Measurements from ENCODE around the gene BCL3.

Gene BCL3

GRCh38 chr19:44742330-44743061 lies 6.0 kb upstream of the BCL3 start:
- DNase-seq (ENCODE audit: low read depth) = no peak

GRCh38 chr19:44744871-44745332 lies 3.6 kb upstream of the BCL3 start:
- DNase-seq (ENCODE audit: low read depth) = no peak

DNA sequence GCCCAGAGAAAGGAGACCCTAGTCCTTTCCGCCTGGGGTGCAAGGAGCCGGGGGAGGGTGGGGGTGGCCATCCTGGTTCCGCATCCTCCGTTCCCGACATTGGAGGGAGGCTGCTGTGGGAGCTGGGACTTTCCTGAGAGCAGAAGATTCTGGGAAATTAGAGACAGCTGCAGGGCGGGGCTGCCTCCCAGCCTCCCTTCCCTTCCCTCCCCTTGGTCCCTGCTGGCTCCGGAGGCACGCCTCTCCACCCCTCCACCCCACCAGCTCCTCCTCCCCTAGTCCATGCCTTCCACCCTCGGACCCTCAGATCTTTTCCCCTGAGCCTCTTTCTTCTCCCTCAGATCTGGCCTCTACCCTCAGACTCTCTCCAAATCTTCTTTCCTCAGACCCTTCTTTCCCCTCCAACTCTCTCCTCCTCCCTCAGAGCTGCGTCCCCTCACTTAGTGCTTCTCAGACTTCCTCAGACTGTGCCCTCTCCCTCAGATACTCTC lies 3.1 kb upstream of the BCL3 start:
- DNase-seq (ENCODE audit: low read depth) = no peak

GRCh38 chr19:44745887-44746600 lies 2.5 kb upstream of the BCL3 start:
- no peak for DNase-seq (ENCODE audit: low read depth)

DNA sequence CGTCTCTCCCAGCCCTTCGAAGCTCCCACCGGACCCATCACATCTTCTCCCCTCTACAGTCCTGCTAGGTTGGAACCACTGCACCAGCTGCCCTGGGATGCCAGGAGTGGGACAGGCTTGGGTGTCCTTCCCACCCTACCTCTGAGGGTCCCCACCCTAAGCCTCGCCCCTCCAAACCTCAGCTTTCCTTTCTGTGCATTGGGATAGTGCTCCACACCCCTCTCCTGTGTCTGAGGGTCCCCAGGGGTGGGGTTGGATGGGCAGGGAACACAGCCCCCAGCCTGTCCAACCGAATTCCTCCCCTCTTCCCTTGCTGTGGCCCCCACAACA lies 1.9 kb upstream of the BCL3 start:
- DNase-seq (ENCODE audit: low read depth) = no peak

- peak; percentile 86 for DNase-seq (ENCODE audit: low read depth)
These were observed 1.4 kb upstream of the BCL3 start for GRCh38 chr19:44746946-44747738.

DNA sequence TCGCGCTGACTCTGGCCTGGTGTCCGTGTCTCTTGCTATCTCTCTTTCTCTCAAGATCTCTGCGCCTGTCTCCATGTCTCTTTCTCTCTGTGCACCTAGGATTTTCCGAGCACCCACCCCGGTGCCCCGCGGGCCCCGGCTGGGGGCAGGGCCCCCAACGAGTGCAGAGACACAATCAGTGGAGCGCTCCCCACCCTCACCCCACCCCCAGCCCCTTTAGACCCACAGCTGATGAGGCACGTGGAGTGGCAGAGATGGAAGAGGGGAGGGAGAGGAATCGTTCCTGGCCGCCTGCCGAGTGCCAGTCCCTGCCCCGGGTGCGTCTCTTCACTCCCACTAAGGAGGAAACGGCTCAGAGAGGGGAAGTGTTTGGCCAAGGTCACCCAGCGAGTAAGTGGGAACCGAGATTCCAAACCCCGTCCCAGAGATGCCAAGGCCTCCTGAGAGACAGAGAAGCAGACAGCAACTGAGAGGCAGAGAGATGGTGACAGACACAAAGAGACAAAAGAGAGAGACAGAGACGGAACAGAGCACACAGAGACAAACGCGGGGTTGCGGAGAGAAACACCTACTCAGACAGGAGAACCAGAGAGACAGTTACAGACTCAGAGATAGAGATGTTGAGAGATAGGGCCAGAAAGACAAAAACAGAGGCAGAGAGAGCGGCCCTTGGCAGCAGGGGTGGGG lies 626 bp upstream of the BCL3 start:
- DNase-seq (ENCODE audit: low read depth) = no peak

GRCh38 chr19:44749292-44749691 lies 784 bp downstream of the BCL3 start:
- DNase-seq (ENCODE audit: low read depth) = no peak

DNA sequence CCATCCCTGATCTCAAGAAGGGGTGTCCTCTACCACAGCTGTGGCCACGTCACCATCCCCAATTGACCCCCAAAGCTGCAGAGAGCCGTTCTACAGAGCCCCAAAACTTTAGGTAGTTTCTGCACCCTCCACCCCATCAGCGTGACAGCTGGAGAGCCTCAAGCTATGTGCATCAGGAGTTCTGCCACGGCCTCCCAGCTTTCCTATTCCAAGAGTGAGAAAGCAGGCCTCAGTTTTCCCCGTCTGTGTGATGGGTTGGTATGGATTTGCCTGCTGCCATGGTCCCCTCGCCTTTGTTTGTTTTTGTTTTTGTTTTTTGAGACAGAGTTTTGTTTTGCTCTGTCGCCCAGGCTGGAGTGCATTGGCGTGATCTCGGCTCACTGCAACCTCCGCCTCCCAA lies 1.5 kb downstream of the BCL3 start:
- no peak for DNase-seq (ENCODE audit: low read depth)

GRCh38 chr19:44752123-44752815 lies 3.8 kb downstream of the BCL3 start:
- DNase-seq (ENCODE audit: low read depth) = no peak

DNA sequence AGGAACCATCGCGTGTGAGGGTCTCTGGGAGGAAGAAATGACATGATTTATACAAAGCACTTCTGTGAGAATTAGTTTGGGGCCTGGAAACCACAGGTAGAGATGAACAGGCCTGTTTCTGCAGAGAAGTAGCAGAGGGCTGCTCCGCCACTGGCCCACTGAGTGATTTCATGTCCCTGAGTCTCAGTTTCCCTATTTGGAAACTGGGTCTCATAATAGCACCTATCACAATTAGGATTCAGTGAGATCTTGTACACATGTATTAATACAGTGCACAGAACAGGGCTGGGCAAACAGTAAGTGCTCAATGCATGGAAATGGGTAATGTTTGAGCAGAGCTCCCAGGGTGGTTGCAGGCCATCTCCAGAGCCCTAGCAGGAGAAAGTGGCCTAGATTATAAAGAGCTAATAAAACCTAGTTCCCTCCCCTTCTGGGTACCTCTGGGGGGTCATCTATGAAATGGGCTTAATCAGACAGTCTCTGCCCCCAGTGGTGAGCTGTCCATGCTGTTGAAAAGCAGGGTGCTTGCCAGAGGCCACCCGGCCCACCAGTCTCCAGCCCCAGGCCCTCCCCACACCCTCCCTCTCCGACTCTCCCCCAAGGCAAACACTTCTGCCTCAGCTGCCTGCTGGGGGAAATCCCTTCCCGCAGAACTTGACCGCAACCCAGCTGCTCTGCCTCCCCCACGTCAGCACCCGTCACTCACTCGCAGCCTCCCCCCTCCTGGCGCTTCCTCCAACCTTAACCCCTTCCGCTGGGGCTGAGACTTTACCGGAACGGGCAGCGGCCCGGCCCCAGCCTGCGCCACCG lies 4.5 kb downstream of the BCL3 start:
- DNase-seq (ENCODE audit: low read depth) = peak; percentile 93

DNA sequence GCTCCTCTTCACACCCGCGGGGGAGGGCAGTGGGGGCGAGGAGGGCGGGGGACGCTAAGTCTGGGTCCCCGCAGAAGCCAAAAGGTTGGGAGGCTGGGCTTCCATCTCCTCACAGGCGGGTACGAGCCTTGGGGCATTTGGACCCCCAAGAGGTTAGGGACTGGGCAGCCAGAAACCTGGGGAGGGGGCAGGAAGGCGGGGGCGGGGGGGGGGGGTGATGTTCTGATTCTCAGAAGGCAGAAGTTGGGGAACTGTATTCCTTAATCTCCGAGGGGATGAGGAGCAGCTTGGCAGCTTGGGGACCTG lies 5.1 kb downstream of the BCL3 start:
- no peak for DNase-seq (ENCODE audit: low read depth)

GRCh38 chr19:44753932-44754749 lies 5.6 kb downstream of the BCL3 start:
- peak; percentile 55 for DNase-seq (ENCODE audit: low read depth)

DNA sequence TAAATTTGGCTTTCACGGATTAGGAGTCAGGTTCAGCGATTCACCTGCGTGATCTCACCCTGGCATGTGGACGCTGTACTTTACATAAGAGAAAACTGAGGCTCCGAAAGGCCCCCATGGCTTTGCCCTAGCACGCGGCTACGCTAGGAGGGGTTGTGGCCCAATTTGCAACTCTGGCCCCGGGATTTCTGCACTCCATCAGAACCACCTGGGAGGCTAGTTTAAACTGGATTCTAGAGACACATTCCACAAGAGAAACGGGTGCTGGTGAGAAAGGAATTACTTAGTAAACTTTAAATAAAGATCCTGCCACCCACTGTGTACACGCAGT lies 6.2 kb downstream of the BCL3 start:
- DNase-seq (ENCODE audit: low read depth) = no peak

- DNase-seq (ENCODE audit: low read depth) = no peak
These were observed 6.7 kb downstream of the BCL3 start for GRCh38 chr19:44755219-44755618.

DNA sequence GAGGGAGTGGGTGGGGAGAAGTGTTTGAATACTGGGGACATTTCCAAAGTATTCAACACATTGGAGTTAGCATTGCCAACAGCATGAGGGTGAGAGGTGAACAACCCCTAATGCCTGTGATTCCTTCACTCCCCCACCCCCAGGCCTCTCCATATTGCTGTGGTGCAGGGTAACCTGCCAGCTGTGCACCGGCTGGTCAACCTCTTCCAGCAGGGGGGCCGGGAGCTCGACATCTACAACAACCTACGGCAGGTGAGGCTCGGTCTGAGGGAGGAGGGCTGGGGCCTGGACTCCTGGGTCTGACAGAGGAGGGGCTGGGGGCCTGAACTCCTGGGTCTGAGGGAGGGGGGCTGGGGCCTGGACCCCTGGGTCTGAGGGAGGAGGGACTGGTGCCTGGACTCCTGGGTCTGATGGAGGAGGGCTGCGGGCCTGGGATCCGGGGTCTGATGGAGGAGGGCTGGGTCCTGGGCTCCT lies 7.6 kb downstream of the BCL3 start:
- DNase-seq (ENCODE audit: low read depth) = no peak

- DNase-seq (ENCODE audit: low read depth) = no peak
These were observed 8.7 kb downstream of the BCL3 start for GRCh38 chr19:44757057-44757734.

DNA sequence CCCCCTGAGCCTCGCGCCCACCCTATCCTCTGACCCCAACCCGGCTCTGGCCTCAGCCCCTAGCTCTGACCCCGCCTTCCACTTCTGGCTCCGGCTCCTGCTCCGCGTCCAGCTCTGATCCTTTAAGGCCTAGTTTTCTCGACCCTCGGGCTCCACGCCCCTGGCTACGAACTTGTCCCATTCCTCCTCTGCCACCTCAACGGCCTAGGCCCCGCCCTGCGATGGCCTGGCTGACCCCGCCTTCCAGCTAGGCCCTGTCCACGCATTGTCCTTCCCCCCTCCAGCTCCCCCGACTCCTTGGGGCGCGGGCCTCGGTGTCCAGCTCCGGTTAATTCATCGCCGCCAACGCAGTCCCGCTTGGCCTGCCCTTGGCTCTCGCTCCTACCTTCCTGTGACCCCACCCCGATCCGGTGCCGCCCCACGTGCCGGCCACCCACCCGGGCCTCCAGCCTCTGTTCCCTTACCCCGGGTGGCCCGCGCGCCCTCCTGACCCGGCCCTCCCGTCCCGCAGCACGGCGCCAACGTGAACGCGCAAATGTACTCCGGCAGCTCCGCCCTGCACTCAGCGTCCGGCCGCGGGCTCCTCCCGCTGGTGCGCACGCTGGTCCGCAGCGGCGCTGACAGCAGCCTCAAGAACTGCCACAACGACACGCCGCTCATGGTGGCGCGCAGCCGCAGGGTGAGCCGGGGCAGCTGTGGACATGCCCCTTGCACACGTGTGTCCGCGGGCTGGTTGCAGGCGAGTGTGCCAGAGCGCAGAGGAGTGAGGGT lies 9.4 kb downstream of the BCL3 start:
- DNase-seq (ENCODE audit: low read depth) = no peak

DNA sequence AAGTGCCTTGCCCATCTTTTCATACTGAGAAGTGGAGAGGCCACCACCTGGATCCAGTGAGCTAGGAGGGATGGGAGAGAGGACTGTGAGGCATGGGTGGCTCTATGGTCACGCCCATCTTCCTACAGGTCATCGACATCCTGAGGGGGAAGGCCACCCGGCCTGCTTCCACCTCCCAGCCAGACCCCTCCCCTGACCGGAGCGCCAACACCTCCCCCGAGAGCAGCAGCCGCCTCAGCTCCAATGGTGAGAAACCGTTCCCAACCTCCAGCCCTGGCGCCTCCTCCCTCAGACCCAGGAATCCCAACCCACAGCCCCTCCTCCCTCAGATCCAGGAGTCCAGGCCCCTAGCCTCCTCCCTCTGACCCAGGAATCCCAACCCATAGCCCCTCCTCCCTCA lies 10.1 kb downstream of the BCL3 start:
- DNase-seq (ENCODE audit: low read depth) = no peak

Data from stimulated activated CD8-positive, alpha-beta memory T cell treated with anti-CD3 and anti-CD28 coated beads, Interleukin-15, amount 100 ng/mL, for 1 hour (primary cell).